ENCODE results near the gene L3MBTL1. TPM values are rescaled to one million over a fixed set of nuclear protein-coding genes. Genes with fewer than 3 reads are reported as not detected.

Gene L3MBTL1
- total and polyA plus RNA-seq, 2 of the 4 experiments (the other 2 are of a cell fraction): 2.2 to 4.5 TPM

DNA sequence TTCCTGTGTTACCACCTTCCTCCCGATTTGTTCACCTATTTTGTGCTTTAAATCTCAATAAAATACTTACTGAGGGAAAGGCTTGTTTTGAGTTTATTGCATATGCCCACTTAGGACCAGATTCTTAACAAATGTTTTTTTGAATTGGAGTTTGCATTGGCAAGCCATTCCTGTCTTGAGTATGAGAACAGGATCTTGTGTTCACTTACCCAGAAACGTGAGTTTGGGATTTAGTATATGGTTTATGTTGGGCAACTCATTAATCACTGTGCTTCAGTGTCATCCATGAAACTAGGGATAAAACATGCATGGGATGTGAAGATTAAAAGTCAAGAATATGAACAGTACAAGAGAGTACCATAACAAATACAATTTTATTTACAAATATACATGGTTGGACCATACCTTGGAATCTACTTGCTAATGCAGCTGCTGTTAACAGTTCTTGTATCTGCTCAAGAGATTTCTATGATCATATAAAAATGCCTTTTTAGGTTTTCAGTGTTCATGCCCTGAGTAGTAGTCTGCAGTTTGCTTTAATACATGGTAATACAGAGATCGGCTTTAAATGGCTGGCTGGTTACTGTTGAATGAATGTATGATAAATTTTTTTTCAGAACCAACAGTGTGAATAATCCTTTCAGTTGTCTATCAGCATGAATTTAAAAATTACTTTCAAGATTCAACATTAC lies 43.8 kb upstream of the L3MBTL1 start:
- Histone ChIP-seq H2AFZ (replicated peaks; ENCODE audit: low read length, poor library complexity) (no peak overlapping the region), H3K4ac (ENCODE audit: low read depth, low read length) (no peak overlapping the region), H3K56ac (ENCODE audit: extremely low read depth, insufficient read depth, low read length) (no peak overlapping the region), H4K20me1 (ENCODE audit: insufficient read depth, low read length) (peaks cover 68% of the 10 kb centered on the region), H3K4me1 (ENCODE audit: control insufficient read depth, insufficient read depth, low read length) (peaks cover 2% of the 10 kb centered on the region; the same call in 1 of the 2 replicates), H4K91ac (ENCODE audit: insufficient read depth, low read depth, low read length) (no peak overlapping the region), H4K8ac (ENCODE audit: low read depth in 2 of 2, low read length in 2 of 2) (no peak overlapping the region), H3K4me2 (ENCODE audit: low read depth, low read length) (no peak overlapping the region), H3K23ac (ENCODE audit: low read depth, low read length) (no peak overlapping the region), H3K9me1 (ENCODE audit: insufficient read depth, low read length) (peaks cover 3% of the 10 kb centered on the region), H3K18ac (ENCODE audit: low read depth, low read length) (no peak overlapping the region), H3K14ac (replicated peaks; ENCODE audit: low read depth, low read length) (no peak overlapping the region), H3K9me3 (ENCODE audit: control insufficient read depth, insufficient read depth, low read length) (no peaks in the 10 kb centered on the region), H2AK9ac (replicated peaks; ENCODE audit: low read depth, low read length, poor library complexity) (no peak overlapping the region), H3K9ac (ENCODE audit: low read depth, low read length) (no peak overlapping the region), H3K27me3 (ENCODE audit: control insufficient read depth, insufficient read depth, low read length) (no peaks in the 10 kb centered on the region), H3K79me1 (ENCODE audit: low read depth in 1 of 2, low read length in 2 of 2) (peaks cover 28 to 75% of the 10 kb centered on the region in 2 experiments), H2AK5ac (ENCODE audit: low read depth, low read length) (no peak overlapping the region), H3K36me3 (ENCODE audit: control insufficient read depth, insufficient read depth, low read length) (peaks cover 61% of the 10 kb centered on the region), H3K27ac (ENCODE audit: insufficient read depth, low read length) (no peak overlapping the region), H2BK120ac (ENCODE audit: low read depth, low read length) (no peak overlapping the region), H2BK20ac (ENCODE audit: low read depth, low read length) (no peak overlapping the region), H4K5ac (ENCODE audit: low read depth, low read length) (no peak overlapping the region), H2BK15ac (ENCODE audit: low read depth, low read length) (no peak overlapping the region), H2BK5ac (ENCODE audit: low read depth, low read length, poor library complexity, severe bottlenecking) (no peak overlapping the region), H3K4me3 (ENCODE audit: insufficient read depth, low read depth, low read length) (no peak overlapping the region)
- ChIA-PET POLR2A (ENCODE audit: unreplicated experiment) (no interaction called here), CTCF (no interaction called here)
- TF ChIP-seq, protein P1, sequence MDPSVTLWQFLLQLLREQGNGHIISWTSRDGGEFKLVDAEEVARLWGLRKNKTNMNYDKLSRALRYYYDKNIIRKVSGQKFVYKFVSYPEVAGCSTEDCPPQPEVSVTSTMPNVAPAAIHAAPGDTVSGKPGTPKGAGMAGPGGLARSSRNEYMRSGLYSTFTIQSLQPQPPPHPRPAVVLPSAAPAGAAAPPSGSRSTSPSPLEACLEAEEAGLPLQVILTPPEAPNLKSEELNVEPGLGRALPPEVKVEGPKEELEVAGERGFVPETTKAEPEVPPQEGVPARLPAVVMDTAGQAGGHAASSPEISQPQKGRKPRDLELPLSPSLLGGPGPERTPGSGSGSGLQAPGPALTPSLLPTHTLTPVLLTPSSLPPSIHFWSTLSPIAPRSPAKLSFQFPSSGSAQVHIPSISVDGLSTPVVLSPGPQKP (IDR thresholded peaks at IDR 0.05; ENCODE audit: borderline replicate concordance, low read depth, low read length): no peak
- peak; percentile 42 for TF ChIP-seq POLR2A (IDR thresholded peaks at IDR 0.05; ENCODE audit: low read depth, low read length)
- no peak for DNase-seq
- dilution Hi-C loops (cut with HindIII; ENCODE audit: low sequenced_read_pairs, unreplicated experiment) (no loop called here), intact Hi-C loops (cut with micrococcal nuclease) (loop anchor here (2.0 to 5.0 kb wide), 2 partner anchors 127 to 619 kb away; partner anchors contain the start of gene IFT52), in situ Hi-C loops (cut with MboI; ENCODE audit: low sequenced_read_pairs) (no loop called here)
- no CpG with 5 or more reads among the region's 3 CpGs for WGBS, 2 experiments (ENCODE audit: extremely low coverage in 2 of 2, insufficient read length in 1 of 2)
- BruUV-seq (replicated peaks): no TSS peak
- no peak for ATAC-seq (ENCODE audit: low read depth)

All from IMR-90 (cell line).